Jurkat, Clone E6-1 (cell line): ENCODE results near the gene HECW1.
"Not testable (repeated sequence)": the region's sequence is repeated elsewhere in the genome, so short reads cannot be mapped to it uniquely, and the experiment has no call there.

Experiments used
- DNase-seq: peaks from one replicate; pipeline ENCODE4 v3.0.0-alpha.2; 2011; ENCODE audit warnings: low read depth, low spot score
- H3K4me3 ChIP-seq: 2 replicates; pipeline ENCODE4 v1.5.1; 2011; ENCODE audit warnings: mild to moderate bottlenecking, low read length, control low read depth, moderate library complexity

Gene HECW1

GRCh38 chr7:43110791-43111535 lies 1.5 kb upstream of the HECW1 start:
- no peak for DNase-seq

GRCh38 chr7:43111630-43112458 lies 603 bp upstream of the HECW1 start:
- H3K4me3 ChIP-seq, result no peak overlapping the region

More at GRCh38 chr7:43110791-43111535, 1.5 kb upstream of the HECW1 start:
- no peak overlapping the region for H3K4me3 ChIP-seq

GRCh38 chr7:43112941-43113621 lies 634 bp downstream of the HECW1 start:
- DNase-seq, result no peak
- H3K4me3 ChIP-seq, result no peak overlapping the region

More at GRCh38 chr7:43111630-43112458, 603 bp upstream of the HECW1 start:
- no peak for DNase-seq

GRCh38 chr7:43113622-43114457 lies 1.4 kb downstream of the HECW1 start:
- no peak for DNase-seq
- no peak overlapping the region for H3K4me3 ChIP-seq

- no peak overlapping the region for H3K4me3 ChIP-seq
- DNase-seq, result no peak
Measured at GRCh38 chr7:43114458-43114780, 2.0 kb downstream of the HECW1 start.

- DNase-seq, result no peak
- no peak overlapping the region for H3K4me3 ChIP-seq
Measured at GRCh38 chr7:43116451-43116850, 4.0 kb downstream of the HECW1 start.

GRCh38 chr7:43117095-43117494 lies 4.6 kb downstream of the HECW1 start:
- no peak for DNase-seq
- H3K4me3 ChIP-seq, result no peak overlapping the region

GRCh38 chr7:43117861-43118260 lies 5.4 kb downstream of the HECW1 start:
- no peak for DNase-seq
- H3K4me3 ChIP-seq, result no peak overlapping the region

- no peak for DNase-seq
- H3K4me3 ChIP-seq, result no peak overlapping the region
Measured at GRCh38 chr7:43118313-43118712, 5.9 kb downstream of the HECW1 start.

- H3K4me3 ChIP-seq, result no peak overlapping the region
Measured at GRCh38 chr7:43119371-43120075, 7.1 kb downstream of the HECW1 start.

GRCh38 chr7:43121973-43122372 lies 9.5 kb downstream of the HECW1 start:
- no peak overlapping the region for H3K4me3 ChIP-seq
- DNase-seq, result no peak

More at GRCh38 chr7:43119371-43120075, 7.1 kb downstream of the HECW1 start:
- no peak for DNase-seq

GRCh38 chr7:43123457-43123856 lies 11.0 kb downstream of the HECW1 start:
- DNase-seq, result no peak
- H3K4me3 ChIP-seq, result no peak overlapping the region

- H3K4me3 ChIP-seq, result no peak overlapping the region
- DNase-seq, result no peak
Measured at GRCh38 chr7:43124388-43124787, 11.9 kb downstream of the HECW1 start.

- H3K4me3 ChIP-seq, result no peak overlapping the region
- no peak for DNase-seq
Measured at GRCh38 chr7:43130347-43130746, 17.9 kb downstream of the HECW1 start.

- DNase-seq, result no peak
- H3K4me3 ChIP-seq, result no peak overlapping the region
Measured at GRCh38 chr7:43135129-43135528, 22.7 kb downstream of the HECW1 start.

GRCh38 chr7:43136064-43136463 lies 23.6 kb downstream of the HECW1 start:
- H3K4me3 ChIP-seq, result no peak overlapping the region
- no peak for DNase-seq

- not testable (repeated sequence) for DNase-seq
Measured at GRCh38 chr7:43137121-43137744, 24.8 kb downstream of the HECW1 start.

GRCh38 chr7:43137811-43138210 lies 25.4 kb downstream of the HECW1 start:
- H3K4me3 ChIP-seq, result no peak overlapping the region
- DNase-seq, result no peak

More at GRCh38 chr7:43137121-43137744, 24.8 kb downstream of the HECW1 start:
- not testable (repeated sequence) for H3K4me3 ChIP-seq
